GM23338 (cell line): ENCODE measurements around the gene PDE2A.

Experiments
- CREB1 ChIP-seq: fragments of 250-450 bp; sonication (Bioruptor Pico); IDR thresholded peaks from 2 replicates; pipeline ENCODE4 v1.5.0; 2020; ENCODE audit warnings: low read depth, mild to moderate bottlenecking, moderate library complexity
- EZH2 ChIP-seq: fragments of 200-600 bp; sonication (generic); IDR thresholded peaks from one replicate; pipeline ENCODE4 v1.8.0; 2017; ENCODE audit warnings: antibody characterized with exemption, mild to moderate bottlenecking, low read depth; ENCODE audit not compliant: unreplicated experiment
- EZH2phosphoT487 ChIP-seq: fragments of 200-600 bp; sonication (generic); IDR thresholded peaks from one replicate; pipeline ENCODE4 v1.8.1; 2018; ENCODE audit warnings: antibody characterized with exemption; ENCODE audit not compliant: unreplicated experiment
- POLR2AphosphoS5 ChIP-seq: IDR thresholded peaks from 2 replicates; pipeline ENCODE4 v1.6.1; 2016; ENCODE audit warnings: antibody characterized with exemption, low read depth
- STAT1 ChIP-seq: IDR thresholded peaks from one replicate; pipeline ENCODE4 v1.6.1; 2016; ENCODE audit warnings: antibody characterized with exemption; ENCODE audit not compliant: unreplicated experiment
- ZNF114 ChIP-seq: fragments of 250-450 bp; sonication (Bioruptor Pico); IDR thresholded peaks from 2 replicates; pipeline ENCODE4 v1.5.0; 2020; ENCODE audit warnings: mild to moderate bottlenecking, moderate library complexity
- ZNF331 ChIP-seq: fragments of 250-450 bp; sonication (Bioruptor Pico); IDR thresholded peaks from 2 replicates; pipeline ENCODE4 v1.5.0; 2020; ENCODE audit warnings: low read depth, mild to moderate bottlenecking, moderate library complexity
- TF ChIP-seq, protein P1 (sequence below), 2 experiments: fragments of 200-600 bp in 1 of 2; sonication (generic) in 1 of 2; conservative IDR thresholded peaks; 2 replicates each; pipeline versions ENCODE4 v1.5.1 to v1.6.1; 2016 to 2017; ENCODE audit warnings: antibody characterized with exemption in 2 of 2, low read depth in 2 of 2, mild to moderate bottlenecking in 2 of 2, moderate library complexity in 1 of 2
- TF ChIP-seq, protein P2 (sequence below): IDR thresholded peaks from one replicate; pipeline ENCODE4 v1.6.1; 2018; ENCODE audit warnings: antibody characterized with exemption; ENCODE audit not compliant: unreplicated experiment
- TF ChIP-seq, protein P3 (sequence below): IDR thresholded peaks from 2 replicates; pipeline ENCODE4 v1.6.1; 2016; ENCODE audit warnings: antibody characterized with exemption

DNA sequence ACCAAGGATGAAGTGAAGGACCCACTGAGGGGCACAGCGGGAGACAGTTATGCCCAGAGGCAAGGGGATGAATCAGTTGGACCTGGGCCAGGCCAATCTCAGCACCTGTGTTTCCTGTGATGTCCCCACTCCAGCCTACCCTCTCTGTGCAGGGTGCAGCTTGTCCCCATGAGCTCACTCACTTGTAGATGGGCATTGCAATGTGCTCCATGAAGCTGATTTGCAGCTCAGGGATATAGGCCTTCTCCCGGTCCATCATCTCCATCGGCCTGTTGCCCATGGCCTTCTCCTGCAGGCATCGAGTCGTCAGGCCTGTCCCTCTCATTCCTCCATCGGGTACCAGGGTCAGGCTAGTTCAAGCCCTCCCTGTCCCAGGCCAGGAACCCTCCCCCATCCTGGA lies 96.2 kb downstream of the PDE2A start:
- TF ChIP-seq EZH2 (no peak), EZH2phosphoT487 (no peak), POLR2AphosphoS5 (no peak), ZNF331 (CRISPR knock-in tag) (no peak), CREB1 (no peak), ZNF114 (CRISPR knock-in tag) (no peak), STAT1 (no peak)
- TF ChIP-seq, protein P1, sequence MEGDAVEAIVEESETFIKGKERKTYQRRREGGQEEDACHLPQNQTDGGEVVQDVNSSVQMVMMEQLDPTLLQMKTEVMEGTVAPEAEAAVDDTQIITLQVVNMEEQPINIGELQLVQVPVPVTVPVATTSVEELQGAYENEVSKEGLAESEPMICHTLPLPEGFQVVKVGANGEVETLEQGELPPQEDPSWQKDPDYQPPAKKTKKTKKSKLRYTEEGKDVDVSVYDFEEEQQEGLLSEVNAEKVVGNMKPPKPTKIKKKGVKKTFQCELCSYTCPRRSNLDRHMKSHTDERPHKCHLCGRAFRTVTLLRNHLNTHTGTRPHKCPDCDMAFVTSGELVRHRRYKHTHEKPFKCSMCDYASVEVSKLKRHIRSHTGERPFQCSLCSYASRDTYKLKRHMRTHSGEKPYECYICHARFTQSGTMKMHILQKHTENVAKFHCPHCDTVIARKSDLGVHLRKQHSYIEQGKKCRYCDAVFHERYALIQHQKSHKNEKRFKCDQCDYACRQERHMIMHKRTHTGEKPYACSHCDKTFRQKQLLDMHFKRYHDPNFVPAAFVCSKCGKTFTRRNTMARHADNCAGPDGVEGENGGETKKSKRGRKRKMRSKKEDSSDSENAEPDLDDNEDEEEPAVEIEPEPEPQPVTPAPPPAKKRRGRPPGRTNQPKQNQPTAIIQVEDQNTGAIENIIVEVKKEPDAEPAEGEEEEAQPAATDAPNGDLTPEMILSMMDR (conservative IDR thresholded peaks at IDR 0.05; ENCODE audit: low read depth in 2 of 2): no peak
- TF ChIP-seq, protein P2, sequence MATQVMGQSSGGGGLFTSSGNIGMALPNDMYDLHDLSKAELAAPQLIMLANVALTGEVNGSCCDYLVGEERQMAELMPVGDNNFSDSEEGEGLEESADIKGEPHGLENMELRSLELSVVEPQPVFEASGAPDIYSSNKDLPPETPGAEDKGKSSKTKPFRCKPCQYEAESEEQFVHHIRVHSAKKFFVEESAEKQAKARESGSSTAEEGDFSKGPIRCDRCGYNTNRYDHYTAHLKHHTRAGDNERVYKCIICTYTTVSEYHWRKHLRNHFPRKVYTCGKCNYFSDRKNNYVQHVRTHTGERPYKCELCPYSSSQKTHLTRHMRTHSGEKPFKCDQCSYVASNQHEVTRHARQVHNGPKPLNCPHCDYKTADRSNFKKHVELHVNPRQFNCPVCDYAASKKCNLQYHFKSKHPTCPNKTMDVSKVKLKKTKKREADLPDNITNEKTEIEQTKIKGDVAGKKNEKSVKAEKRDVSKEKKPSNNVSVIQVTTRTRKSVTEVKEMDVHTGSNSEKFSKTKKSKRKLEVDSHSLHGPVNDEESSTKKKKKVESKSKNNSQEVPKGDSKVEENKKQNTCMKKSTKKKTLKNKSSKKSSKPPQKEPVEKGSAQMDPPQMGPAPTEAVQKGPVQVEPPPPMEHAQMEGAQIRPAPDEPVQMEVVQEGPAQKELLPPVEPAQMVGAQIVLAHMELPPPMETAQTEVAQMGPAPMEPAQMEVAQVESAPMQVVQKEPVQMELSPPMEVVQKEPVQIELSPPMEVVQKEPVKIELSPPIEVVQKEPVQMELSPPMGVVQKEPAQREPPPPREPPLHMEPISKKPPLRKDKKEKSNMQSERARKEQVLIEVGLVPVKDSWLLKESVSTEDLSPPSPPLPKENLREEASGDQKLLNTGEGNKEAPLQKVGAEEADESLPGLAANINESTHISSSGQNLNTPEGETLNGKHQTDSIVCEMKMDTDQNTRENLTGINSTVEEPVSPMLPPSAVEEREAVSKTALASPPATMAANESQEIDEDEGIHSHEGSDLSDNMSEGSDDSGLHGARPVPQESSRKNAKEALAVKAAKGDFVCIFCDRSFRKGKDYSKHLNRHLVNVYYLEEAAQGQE: no peak
- TF ChIP-seq, protein P3, sequence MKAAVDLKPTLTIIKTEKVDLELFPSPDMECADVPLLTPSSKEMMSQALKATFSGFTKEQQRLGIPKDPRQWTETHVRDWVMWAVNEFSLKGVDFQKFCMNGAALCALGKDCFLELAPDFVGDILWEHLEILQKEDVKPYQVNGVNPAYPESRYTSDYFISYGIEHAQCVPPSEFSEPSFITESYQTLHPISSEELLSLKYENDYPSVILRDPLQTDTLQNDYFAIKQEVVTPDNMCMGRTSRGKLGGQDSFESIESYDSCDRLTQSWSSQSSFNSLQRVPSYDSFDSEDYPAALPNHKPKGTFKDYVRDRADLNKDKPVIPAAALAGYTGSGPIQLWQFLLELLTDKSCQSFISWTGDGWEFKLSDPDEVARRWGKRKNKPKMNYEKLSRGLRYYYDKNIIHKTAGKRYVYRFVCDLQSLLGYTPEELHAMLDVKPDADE: no peak
